Ovary (tissue), 3 donors: ENCODE measurements around the gene TSEN15.

Experiments used
- CTCF ChIP-seq, 3 donors: fragments of 450-650 bp in 2 of 3; fragments of 200-600 bp in 1 of 3; IDR thresholded peaks; one replicate each; pipeline versions ENCODE4 v1.5.1 to v1.8.0; 2016 to 2022; ENCODE audit warnings: antibody characterized with exemption in 3 of 3, mild to moderate bottlenecking in 1 of 3
- EP300 ChIP-seq: sonication (generic); formaldehyde crosslinking; IDR thresholded peaks from one replicate; pipeline ENCODE4 v1.6.1; 2017; ENCODE audit warnings: antibody characterized with exemption
- POLR2A ChIP-seq: fragments of 450-650 bp; IDR thresholded peaks from one replicate; pipeline ENCODE4 v1.6.1; 2017; ENCODE audit warnings: antibody characterized with exemption, mild to moderate bottlenecking, moderate library complexity
- donor health status: DM: no; HTN: no; CAD: no.

GRCh38 chr1:184051485-184052193, at the start of gene TSEN15:
- TF ChIP-seq CTCF (IDR thresholded peaks at IDR 0.05) (no peak), POLR2A (peak; percentile 32), EP300 (no peak)
